Measurements from ENCODE around the gene LNPEP. TPM values are rescaled to one million over a fixed set of nuclear protein-coding genes. Genes with fewer than 3 reads are reported as not detected.

Gene LNPEP
- total RNA-seq = 36.7 and 38.1 TPM in 2 replicates

DNA sequence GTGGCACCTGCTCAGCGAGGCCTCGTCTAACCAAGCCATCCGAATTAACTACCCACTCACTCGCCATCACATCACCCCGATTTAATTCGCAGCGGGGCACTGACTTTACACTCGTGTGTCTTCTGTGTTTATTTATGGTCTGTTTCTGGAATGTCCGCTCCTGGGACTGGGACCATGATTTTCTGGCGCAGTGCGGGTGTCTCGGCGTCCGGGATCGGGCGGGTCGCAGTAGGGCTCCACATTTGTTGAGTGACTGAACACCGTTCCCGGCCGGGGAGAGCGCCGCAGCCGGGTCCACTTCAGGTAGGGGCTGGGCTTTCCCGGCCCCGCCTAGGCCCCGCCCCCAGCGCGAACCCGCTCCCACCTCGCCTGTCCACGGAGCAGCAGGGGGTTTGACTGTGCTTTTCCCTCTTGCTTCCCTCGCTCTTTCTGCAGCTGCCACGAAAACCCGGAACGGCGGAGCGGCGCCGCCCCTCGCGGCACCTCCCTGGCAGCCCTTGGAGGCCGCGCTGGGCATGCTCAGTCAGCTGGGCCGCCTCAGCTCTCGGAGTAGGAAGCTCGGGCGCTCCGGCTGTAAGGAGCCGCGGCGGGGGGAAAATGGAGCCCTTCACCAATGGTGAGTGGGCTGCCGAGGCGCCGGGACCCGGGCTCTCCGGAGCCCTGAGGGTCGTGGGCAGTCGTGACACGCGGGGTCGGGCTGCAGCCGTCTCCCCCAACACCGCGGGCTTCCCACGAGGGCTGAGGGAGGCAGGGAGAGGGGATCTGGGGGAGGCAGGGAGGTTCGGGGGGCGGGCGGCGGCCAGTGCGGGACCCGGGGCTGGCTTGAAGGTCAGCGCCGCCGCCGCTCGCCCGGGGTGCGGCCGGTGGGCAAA lies at the start of gene LNPEP:
Gene LNPEP (plus strand): TSS at position 522 of the 872 bp plus-strand sequence. CDS start 76 bp downstream, at position 598.

Other genes with a start within 250 kb of the LNPEP start
- gene ERAP1, start 128.1 kb upstream of the LNPEP start, total RNA-seq = 47.1 and 61.2 TPM in 2 replicates
- 40.6 and 50.8 TPM in 2 replicates for gene ERAP2, start 59.6 kb upstream of the LNPEP start, total RNA-seq
- not detected in 2 replicates for gene LIX1, start 206.5 kb downstream of the LNPEP start, total RNA-seq
- gene RIOK2, start 247.2 kb downstream of the LNPEP start, total RNA-seq = 35.3 and 45.9 TPM in 2 replicates